AG09309 (cell line): ENCODE results near the gene CLASP2.

Source experiments
- DNase-seq: peaks from one replicate; pipeline ENCODE4 v3.0.0-alpha.2; 2010; ENCODE audit warnings: low read depth
- H3K4me3 ChIP-seq: 2 replicates; pipeline ENCODE4 v1.5.1; 2011; ENCODE audit warnings: mild to moderate bottlenecking, low read depth, low read length, moderate library complexity; ENCODE audit not compliant: control insufficient read depth
- TF ChIP-seq, protein P1 (sequence below): IDR thresholded peaks from 2 replicates; pipeline ENCODE4 v1.5.1; 2011; ENCODE audit warnings: mild to moderate bottlenecking, low read depth, low read length, inconsistent platforms; ENCODE audit not compliant: insufficient read depth, control insufficient read depth; ENCODE audit errors: missing control alignments

CLASP2 gene

GRCh38 chr3:33592999-33593398 is 125.1 kb downstream of the CLASP2 start:
- TF ChIP-seq, protein P1, sequence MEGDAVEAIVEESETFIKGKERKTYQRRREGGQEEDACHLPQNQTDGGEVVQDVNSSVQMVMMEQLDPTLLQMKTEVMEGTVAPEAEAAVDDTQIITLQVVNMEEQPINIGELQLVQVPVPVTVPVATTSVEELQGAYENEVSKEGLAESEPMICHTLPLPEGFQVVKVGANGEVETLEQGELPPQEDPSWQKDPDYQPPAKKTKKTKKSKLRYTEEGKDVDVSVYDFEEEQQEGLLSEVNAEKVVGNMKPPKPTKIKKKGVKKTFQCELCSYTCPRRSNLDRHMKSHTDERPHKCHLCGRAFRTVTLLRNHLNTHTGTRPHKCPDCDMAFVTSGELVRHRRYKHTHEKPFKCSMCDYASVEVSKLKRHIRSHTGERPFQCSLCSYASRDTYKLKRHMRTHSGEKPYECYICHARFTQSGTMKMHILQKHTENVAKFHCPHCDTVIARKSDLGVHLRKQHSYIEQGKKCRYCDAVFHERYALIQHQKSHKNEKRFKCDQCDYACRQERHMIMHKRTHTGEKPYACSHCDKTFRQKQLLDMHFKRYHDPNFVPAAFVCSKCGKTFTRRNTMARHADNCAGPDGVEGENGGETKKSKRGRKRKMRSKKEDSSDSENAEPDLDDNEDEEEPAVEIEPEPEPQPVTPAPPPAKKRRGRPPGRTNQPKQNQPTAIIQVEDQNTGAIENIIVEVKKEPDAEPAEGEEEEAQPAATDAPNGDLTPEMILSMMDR, result no peak
- H3K4me3 ChIP-seq, result no peak overlapping the region
- DNase-seq, result no peak

DNA sequence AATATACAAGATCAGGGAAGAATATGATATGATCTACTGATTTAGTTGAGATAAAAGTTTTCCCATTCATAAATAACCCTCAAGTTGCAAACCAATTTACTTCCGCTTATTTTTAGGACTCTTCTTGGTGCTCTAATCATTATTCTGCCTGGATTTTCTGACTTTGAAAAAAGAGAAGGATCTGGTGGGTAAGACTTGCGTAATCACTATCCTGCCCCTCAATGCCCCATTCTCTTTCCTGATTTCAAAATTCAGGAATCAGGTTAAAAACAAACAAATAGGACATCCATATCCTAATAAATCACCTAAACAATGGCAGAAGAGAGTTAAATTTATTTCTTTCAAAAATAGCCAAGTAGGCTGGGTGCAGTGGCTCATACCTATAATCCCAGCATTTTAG is 127.5 kb downstream of the CLASP2 start:
- DNase-seq, result no peak
- no peak overlapping the region for H3K4me3 ChIP-seq
- TF ChIP-seq, protein P1, result no peak

DNA sequence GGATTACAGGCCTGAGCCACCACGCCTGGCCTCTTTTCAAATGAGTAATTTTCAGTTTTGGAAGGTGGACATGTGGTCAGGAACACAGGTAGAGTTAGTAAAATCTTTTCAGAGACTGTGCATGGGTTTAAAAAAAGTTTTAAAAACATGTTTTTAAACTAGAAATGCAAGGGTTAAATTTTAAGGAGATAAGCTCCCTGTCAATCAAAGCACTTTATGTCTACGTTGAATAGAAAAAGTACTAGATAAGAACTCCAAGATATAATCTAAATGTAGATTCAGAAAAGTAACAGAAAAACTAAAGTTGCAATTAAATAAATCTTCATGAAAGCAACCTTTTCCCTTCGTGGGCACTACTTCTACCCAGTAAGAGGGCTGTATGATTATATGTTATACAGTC is 131.7 kb downstream of the CLASP2 start:
- no peak overlapping the region for H3K4me3 ChIP-seq
- DNase-seq, result no peak
- TF ChIP-seq, protein P1, result no peak

DNA sequence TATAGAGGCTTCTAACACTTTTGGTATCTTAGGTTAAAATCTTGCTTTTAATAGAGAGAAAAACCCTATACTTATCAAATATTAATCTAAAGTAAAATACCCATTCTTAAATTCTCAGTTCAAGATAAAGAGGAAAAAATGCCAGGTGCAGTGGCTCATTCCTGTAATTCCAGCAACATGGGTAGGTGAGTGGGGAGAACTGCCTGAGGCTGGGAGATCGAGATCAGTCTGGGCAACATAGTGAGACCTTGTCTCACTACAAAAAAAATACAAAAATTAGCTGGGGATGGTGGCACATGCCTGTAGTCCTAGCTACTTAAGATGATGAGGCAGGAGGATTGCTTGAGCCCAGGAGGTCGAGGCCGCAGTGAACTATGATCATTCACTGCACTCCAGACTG is 135.8 kb downstream of the CLASP2 start:
- H3K4me3 ChIP-seq, result no peak overlapping the region
- TF ChIP-seq, protein P1, result no peak
- DNase-seq, result no peak

GRCh38 chr3:33581666-33582065 is 136.4 kb downstream of the CLASP2 start:
- no peak overlapping the region for H3K4me3 ChIP-seq
- TF ChIP-seq, protein P1, result no peak
- DNase-seq, result no peak

- TF ChIP-seq, protein P1, result no peak
- H3K4me3 ChIP-seq, result no peak overlapping the region
- no peak for DNase-seq
These were observed 138.2 kb downstream of the CLASP2 start for GRCh38 chr3:33579840-33580239.

GRCh38 chr3:33579178-33579510 is 138.9 kb downstream of the CLASP2 start:
- DNase-seq, result no peak
- no peak overlapping the region for H3K4me3 ChIP-seq
- TF ChIP-seq, protein P1, result no peak
